HG02943 (cell line): ENCODE measurements around the gene ZDHHC22.

Source experiments
- ATAC-seq: cut with Tn5 transposase; IDR thresholded peaks from one replicate; pipeline ENCODE4 v1.9.1; 2021; ENCODE audit warnings: mild to moderate bottlenecking, low read depth, moderate library complexity; ENCODE audit not compliant: unreplicated experiment

Gene ZDHHC22

GRCh38 chr14:77107228-77107627, 34.4 kb downstream of the ZDHHC22 start:
- ATAC-seq: no peak

- ATAC-seq: no peak
Measured at GRCh38 chr14:77106666-77107065, 34.9 kb downstream of the ZDHHC22 start.

GRCh38 chr14:77105145-77105939, 36.2 kb downstream of the ZDHHC22 start:
- no peak for ATAC-seq

GRCh38 chr14:77104393-77104792, 37.2 kb downstream of the ZDHHC22 start:
- ATAC-seq: no peak

GRCh38 chr14:77103951-77104350, 37.6 kb downstream of the ZDHHC22 start:
- ATAC-seq: no peak

- ATAC-seq: no peak
Measured at GRCh38 chr14:77103475-77103874, 38.1 kb downstream of the ZDHHC22 start.

GRCh38 chr14:77102154-77102553, 39.4 kb downstream of the ZDHHC22 start:
- no peak for ATAC-seq

GRCh38 chr14:77100961-77101360, 40.6 kb downstream of the ZDHHC22 start:
- ATAC-seq: no peak

- no peak for ATAC-seq
Measured at GRCh38 chr14:77099425-77100167, 42.0 kb downstream of the ZDHHC22 start.

- ATAC-seq: no peak
Measured at GRCh38 chr14:77098529-77099353, 42.9 kb downstream of the ZDHHC22 start.

GRCh38 chr14:77097700-77098528, 43.7 kb downstream of the ZDHHC22 start, which contains the start of gene CIPC:
CIPC (plus strand) TSS chr14:77098258; CDS start chr14:77105709, 7,451 bp downstream.
- peak; percentile 89 for ATAC-seq

- ATAC-seq: no peak
Measured at GRCh38 chr14:77097006-77097699, 44.4 kb downstream of the ZDHHC22 start.

- no peak for ATAC-seq
Measured at GRCh38 chr14:77094672-77095284, 46.8 kb downstream of the ZDHHC22 start.

GRCh38 chr14:77092676-77093075, 48.9 kb downstream of the ZDHHC22 start:
- no peak for ATAC-seq

GRCh38 chr14:77091518-77091917, 50.1 kb downstream of the ZDHHC22 start:
- ATAC-seq: no peak

GRCh38 chr14:77088645-77089044, 52.9 kb downstream of the ZDHHC22 start:
- ATAC-seq: no peak

- no peak for ATAC-seq
Measured at GRCh38 chr14:77088219-77088618, 53.4 kb downstream of the ZDHHC22 start.

- no peak for ATAC-seq
Measured at GRCh38 chr14:77087631-77088030, 54.0 kb downstream of the ZDHHC22 start.

GRCh38 chr14:77086951-77087350, 54.6 kb downstream of the ZDHHC22 start:
- no peak for ATAC-seq
